Measurements from ENCODE around the gene RTRAF.

GRCh38 chr14:51990488-51990887, 1.1 kb downstream of the RTRAF start:
- no peak for TF ChIP-seq POLR2AphosphoS5 (IDR thresholded peaks at IDR 0.05)
- TF ChIP-seq POLR2A (IDR thresholded peaks at IDR 0.05), result no peak
- no peak for TF ChIP-seq EP300 (IDR thresholded peaks at IDR 0.05)
- TF ChIP-seq, protein P1, sequence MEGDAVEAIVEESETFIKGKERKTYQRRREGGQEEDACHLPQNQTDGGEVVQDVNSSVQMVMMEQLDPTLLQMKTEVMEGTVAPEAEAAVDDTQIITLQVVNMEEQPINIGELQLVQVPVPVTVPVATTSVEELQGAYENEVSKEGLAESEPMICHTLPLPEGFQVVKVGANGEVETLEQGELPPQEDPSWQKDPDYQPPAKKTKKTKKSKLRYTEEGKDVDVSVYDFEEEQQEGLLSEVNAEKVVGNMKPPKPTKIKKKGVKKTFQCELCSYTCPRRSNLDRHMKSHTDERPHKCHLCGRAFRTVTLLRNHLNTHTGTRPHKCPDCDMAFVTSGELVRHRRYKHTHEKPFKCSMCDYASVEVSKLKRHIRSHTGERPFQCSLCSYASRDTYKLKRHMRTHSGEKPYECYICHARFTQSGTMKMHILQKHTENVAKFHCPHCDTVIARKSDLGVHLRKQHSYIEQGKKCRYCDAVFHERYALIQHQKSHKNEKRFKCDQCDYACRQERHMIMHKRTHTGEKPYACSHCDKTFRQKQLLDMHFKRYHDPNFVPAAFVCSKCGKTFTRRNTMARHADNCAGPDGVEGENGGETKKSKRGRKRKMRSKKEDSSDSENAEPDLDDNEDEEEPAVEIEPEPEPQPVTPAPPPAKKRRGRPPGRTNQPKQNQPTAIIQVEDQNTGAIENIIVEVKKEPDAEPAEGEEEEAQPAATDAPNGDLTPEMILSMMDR (IDR thresholded peaks at IDR 0.05), result no peak
